Keratinocyte (primary cell): ENCODE measurements around the gene MACIR. TPM values are rescaled to one million over a fixed set of nuclear protein-coding genes. Genes with fewer than 3 reads are reported as not detected.
A peak's percentile ranks its signal among the peaks of the same experiment; 100 is the strongest.

ENCODE experiments used
- DNase-seq: peaks from one replicate; pipeline ENCODE4 v3.0.0-alpha.2; 2011; ENCODE audit warnings: low read depth, missing footprints, low spot score
- FAIRE-seq: peaks from 2 replicates; lab custom pipeline; 2011; peaks lifted over from hg19 to GRCh38; lab: Jason Lieb, UNC
- H2AFZ ChIP-seq: 2 replicates; pipeline ENCODE4 v1.6.0; 2012; ENCODE audit warnings: low read length, control low read depth, inconsistent platforms; ENCODE audit not compliant: control insufficient read depth
- H3K27ac ChIP-seq: 2 replicates; pipeline ENCODE4 v1.5.1; 2011; ENCODE audit warnings: low read length; ENCODE audit not compliant: control insufficient read depth, insufficient read depth
- H3K27me3 ChIP-seq: 3 replicates; pipeline ENCODE4 v1.6.0; 2011; ENCODE audit warnings: low read length; ENCODE audit not compliant: control insufficient read depth, insufficient read depth; ENCODE audit errors: extremely low read depth
- H3K36me3 ChIP-seq, 2 experiments: 2 replicates in 1 of 2; 3 replicates in 1 of 2; pipeline ENCODE4 v1.5.1; 2011; ENCODE audit warnings: low read length in 2 of 2, mild to moderate bottlenecking in 1 of 2; ENCODE audit not compliant: control insufficient read depth in 2 of 2, insufficient read depth in 2 of 2; ENCODE audit errors: extremely low read depth in 1 of 2
- H3K4me1 ChIP-seq: 3 replicates; pipeline ENCODE4 v1.5.1; 2011; ENCODE audit warnings: low read length; ENCODE audit not compliant: control insufficient read depth, insufficient read depth; ENCODE audit errors: extremely low read depth
- H3K4me2 ChIP-seq: 3 replicates; pipeline ENCODE4 v1.6.0; 2011; ENCODE audit warnings: low read depth, low read length; ENCODE audit not compliant: control insufficient read depth, insufficient read depth; ENCODE audit errors: extremely low read depth
- H3K4me3 ChIP-seq, 3 experiments: fragments of 200-600 bp in 1 of 3; sonication (generic) in 1 of 3; 2 replicates in 2 of 3; 3 replicates in 1 of 3; pipeline ENCODE4 v1.5.1; 2011 to 2016; ENCODE audit warnings: low read length in 3 of 3, mild to moderate bottlenecking in 3 of 3, control low read depth in 2 of 3, inconsistent platforms in 1 of 3, low read depth in 1 of 3, mixed read lengths in 1 of 3, mixed run types in 1 of 3, moderate library complexity in 1 of 3; ENCODE audit not compliant: control insufficient read depth in 2 of 3, insufficient read depth in 2 of 3; ENCODE audit errors: extremely low read depth in 1 of 3
- H3K79me2 ChIP-seq: 2 replicates; pipeline ENCODE4 v1.6.0; 2012; ENCODE audit warnings: low read length; ENCODE audit not compliant: control insufficient read depth, insufficient read depth
- H3K9ac ChIP-seq: 3 replicates; pipeline ENCODE4 v1.6.0; 2011; ENCODE audit warnings: low read length; ENCODE audit not compliant: control insufficient read depth, insufficient read depth; ENCODE audit errors: extremely low read depth
- H3K9me1 ChIP-seq: 3 replicates; pipeline ENCODE4 v1.6.0; 2011; ENCODE audit warnings: low read length; ENCODE audit not compliant: control insufficient read depth, insufficient read depth; ENCODE audit errors: extremely low read depth
- H3K9me3 ChIP-seq: 2 replicates; pipeline ENCODE4 v1.5.1; 2012; ENCODE audit warnings: low read depth, low read length; ENCODE audit not compliant: control insufficient read depth
- H4K20me1 ChIP-seq: 3 replicates; pipeline ENCODE4 v1.6.0; 2011; ENCODE audit warnings: low read length; ENCODE audit not compliant: control insufficient read depth, insufficient read depth; ENCODE audit errors: extremely low read depth
- CTCF ChIP-seq, 3 experiments: IDR thresholded peaks in 1 of 3; conservative IDR thresholded peaks in 1 of 3; optimal IDR thresholded peaks in 1 of 3; 2 replicates in 2 of 3; 3 replicates in 1 of 3; pipeline versions ENCODE3 to v1.5.1; 2011; ENCODE audit warnings: low read length in 3 of 3, mild to moderate bottlenecking in 3 of 3, moderate library complexity in 2 of 3, control low read depth in 1 of 3, inconsistent platforms in 1 of 3; ENCODE audit not compliant: insufficient read depth in 2 of 3; ENCODE audit errors: extremely low read depth in 1 of 3
- EZH2 ChIP-seq: IDR thresholded peaks from one replicate; pipeline ENCODE4 v1.6.1; 2012; ENCODE audit warnings: inconsistent platforms, mild to moderate bottlenecking, low read length, moderate library complexity
- dilution Hi-C: fragments of 300-500 bp; cut with MboI; formaldehyde crosslinking; loops from one replicate; pipeline ENCODE4 v1.7.0; 2020; ENCODE audit warnings: low sequenced_read_pairs; ENCODE audit not compliant: extremely low pct_ligation_motif_present
- polyA plus RNA-seq, 5 experiments: library from polyadenylated mRNA; depleted of rRNA in 3 of 5; stranded (reverse) in 3 of 5; stranded (forward) in 1 of 5; unstranded in 1 of 5; fragments of >200 nt; gene quantifications; 1 replicate in 1 of 5; 2 replicates in 3 of 5; 3 replicates in 1 of 5; pipeline versions ENCODE4 v1.2.1 to v1.2.3, GENCODE V29; 2011 to 2012; ENCODE audit warnings: missing spikeins in 2 of 5, low read depth in 1 of 5, low replicate concordance in 1 of 5

The MACIR gene
- polyA plus RNA-seq, 1 donor (not counting 4 experiments of a cell fraction or from before 2014, with no cell fraction given): 9.5 TPM

- Histone ChIP-seq H3K9me1 (no peaks in the 10 kb centered on the region), H3K4me1 (peaks cover 4% of the 10 kb centered on the region), H3K36me3 (no peaks in the 10 kb centered on the region), H3K79me2 (peaks cover 20% of the 10 kb centered on the region), H4K20me1 (no peaks in the 10 kb centered on the region), H3K27ac (no peak overlapping the region), H3K4me2 (no peak overlapping the region), H2AFZ (no peak overlapping the region), H3K4me3 (no peak overlapping the region), H3K9me3 (no peaks in the 10 kb centered on the region), H3K27me3 (no peaks in the 10 kb centered on the region), H3K9ac (no peak overlapping the region)
- FAIRE-seq: no peak
- TF ChIP-seq EZH2 (no peak), CTCF (optimal IDR thresholded peaks at IDR 0.05 in 1 of 3, IDR thresholded peaks at IDR 0.05 in 1 of 3, conservative IDR thresholded peaks at IDR 0.05 in 1 of 3; ENCODE audit: extremely low read depth in 1 of 3, insufficient read depth in 2 of 3, low read length in 3 of 3) (no peak)
- dilution Hi-C loops: no loop called here
- DNase-seq: no peak
These were observed 2.4 kb upstream of the MACIR start for GRCh38 chr5:103256178-103256577.

GRCh38 chr5:103258957-103259704 lies 568 bp downstream of the MACIR start:
- Histone ChIP-seq H2AFZ (peak overlapping the region; percentile 91), H4K20me1 (no peaks in the 10 kb centered on the region), H3K4me3 (peak overlapping the region; percentile 79 to 94 (median 93)), H3K9ac (peak overlapping the region; percentile 84), H3K27ac (peak overlapping the region; percentile 77), H3K9me3 (no peaks in the 10 kb centered on the region), H3K79me2 (peaks cover 46% of the 10 kb centered on the region), H3K27me3 (no peaks in the 10 kb centered on the region), H3K4me1 (peaks cover 4% of the 10 kb centered on the region), H3K9me1 (no peaks in the 10 kb centered on the region), H3K4me2 (peak overlapping the region; percentile 90), H3K36me3 (no peaks in the 10 kb centered on the region)
- DNase-seq (no peak), FAIRE-seq (no peak)
- dilution Hi-C loops: no loop called here
- TF ChIP-seq CTCF (optimal IDR thresholded peaks at IDR 0.05 in 1 of 3, IDR thresholded peaks at IDR 0.05 in 1 of 3, conservative IDR thresholded peaks at IDR 0.05 in 1 of 3; ENCODE audit: extremely low read depth in 1 of 3, insufficient read depth in 2 of 3, low read length in 3 of 3): no peak
- TF ChIP-seq EZH2: no peak
